Measurements from ENCODE around the gene FAM216B. TPM values are rescaled to one million over a fixed set of nuclear protein-coding genes. Genes with fewer than 3 reads are reported as not detected.

FAM216B gene
- total RNA-seq, 1 donor from 2014 or later: 0.99 TPM

DNA sequence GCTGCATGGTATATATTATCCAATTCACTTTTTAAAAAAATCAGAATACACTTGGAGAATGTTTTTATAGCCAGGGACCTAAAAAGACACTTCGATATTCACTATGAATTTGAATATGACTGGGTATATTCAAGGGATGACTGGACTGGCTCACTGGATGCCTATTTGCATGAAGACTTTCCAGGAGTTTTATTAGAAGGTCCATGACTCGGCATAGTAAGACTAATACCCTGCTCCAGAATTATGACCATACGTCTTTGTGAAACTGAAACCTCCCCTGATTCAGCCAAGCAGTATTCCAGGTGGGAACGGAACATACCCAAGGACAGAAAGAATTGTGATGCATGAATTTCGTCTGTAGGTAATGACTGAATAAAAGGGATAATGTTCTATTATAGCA lies 3.9 kb upstream of the FAM216B start:
- no peak overlapping the region for H3K27ac ChIP-seq (replicated peaks)
- intact Hi-C loops (cut with micrococcal nuclease): no loop called here
- peaks cover 16% of the 10 kb centered on the region for H3K4me1 ChIP-seq
- TF ChIP-seq, protein P1, sequence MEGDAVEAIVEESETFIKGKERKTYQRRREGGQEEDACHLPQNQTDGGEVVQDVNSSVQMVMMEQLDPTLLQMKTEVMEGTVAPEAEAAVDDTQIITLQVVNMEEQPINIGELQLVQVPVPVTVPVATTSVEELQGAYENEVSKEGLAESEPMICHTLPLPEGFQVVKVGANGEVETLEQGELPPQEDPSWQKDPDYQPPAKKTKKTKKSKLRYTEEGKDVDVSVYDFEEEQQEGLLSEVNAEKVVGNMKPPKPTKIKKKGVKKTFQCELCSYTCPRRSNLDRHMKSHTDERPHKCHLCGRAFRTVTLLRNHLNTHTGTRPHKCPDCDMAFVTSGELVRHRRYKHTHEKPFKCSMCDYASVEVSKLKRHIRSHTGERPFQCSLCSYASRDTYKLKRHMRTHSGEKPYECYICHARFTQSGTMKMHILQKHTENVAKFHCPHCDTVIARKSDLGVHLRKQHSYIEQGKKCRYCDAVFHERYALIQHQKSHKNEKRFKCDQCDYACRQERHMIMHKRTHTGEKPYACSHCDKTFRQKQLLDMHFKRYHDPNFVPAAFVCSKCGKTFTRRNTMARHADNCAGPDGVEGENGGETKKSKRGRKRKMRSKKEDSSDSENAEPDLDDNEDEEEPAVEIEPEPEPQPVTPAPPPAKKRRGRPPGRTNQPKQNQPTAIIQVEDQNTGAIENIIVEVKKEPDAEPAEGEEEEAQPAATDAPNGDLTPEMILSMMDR (IDR thresholded peaks at IDR 0.05; ENCODE audit: borderline replicate concordance): no peak
- H3K36me3 ChIP-seq: no peaks in the 10 kb centered on the region
- no peak for DNase-seq
- no peaks in the 10 kb centered on the region for H3K27me3 ChIP-seq (ENCODE audit: low read depth)
- no peak overlapping the region for H3K4me3 ChIP-seq
- H3K9me3 ChIP-seq (replicated peaks): peaks cover 17% of the 10 kb centered on the region

DNA sequence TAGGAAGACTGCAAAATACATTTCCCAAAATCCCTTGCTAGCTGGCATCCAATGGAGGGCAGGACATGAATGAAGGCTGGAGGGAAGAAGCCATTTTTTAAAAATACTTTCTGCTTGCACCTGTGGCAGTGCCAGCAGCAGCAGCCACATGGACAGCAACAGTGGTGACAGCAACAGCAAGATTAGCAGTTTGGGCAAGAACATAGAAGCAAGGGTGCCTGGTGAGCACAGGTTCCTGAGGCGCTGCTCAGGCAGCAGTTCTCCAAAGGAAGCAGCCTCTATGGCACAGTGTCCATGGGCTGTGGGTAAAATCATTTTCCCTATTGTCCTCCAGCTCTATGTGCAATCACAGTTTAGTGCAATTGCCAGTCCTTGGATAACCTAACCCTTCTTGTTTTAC lies 1.3 kb upstream of the FAM216B start:
- no peaks in the 10 kb centered on the region for H3K9me3 ChIP-seq (replicated peaks)
- intact Hi-C loops (cut with micrococcal nuclease): no loop called here
- TF ChIP-seq, protein P1 (IDR thresholded peaks at IDR 0.05; ENCODE audit: borderline replicate concordance): no peak
- H3K36me3 ChIP-seq: no peaks in the 10 kb centered on the region
- H3K4me1 ChIP-seq: peaks cover 16% of the 10 kb centered on the region
- H3K4me3 ChIP-seq: no peak overlapping the region
- H3K27ac ChIP-seq (replicated peaks): peak overlapping the region; percentile 50
- no peak for DNase-seq
- no peaks in the 10 kb centered on the region for H3K27me3 ChIP-seq (ENCODE audit: low read depth)

DNA sequence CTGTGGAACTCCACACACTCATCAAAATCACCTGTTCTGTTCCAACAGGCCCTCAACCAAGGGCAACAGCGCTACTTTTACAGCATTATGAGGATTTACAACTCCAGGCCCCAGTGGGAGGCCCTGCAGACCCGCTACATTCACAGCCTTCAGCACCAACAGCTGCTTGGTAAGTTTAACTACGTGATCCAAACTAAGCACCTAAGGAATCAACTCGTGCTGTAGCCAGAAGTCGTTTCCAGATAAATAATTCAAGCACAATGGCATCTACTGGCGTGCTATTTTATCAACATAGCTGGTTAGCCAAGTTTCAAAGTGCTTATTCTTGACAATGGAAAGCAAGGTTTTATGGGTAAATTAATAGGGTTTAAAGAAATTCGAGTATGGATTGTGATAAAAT lies 5.3 kb downstream of the FAM216B start:
- no peak overlapping the region for H3K4me3 ChIP-seq
- no peak for DNase-seq
- H3K27me3 ChIP-seq (ENCODE audit: low read depth): no peaks in the 10 kb centered on the region
- peak overlapping the region; percentile 62 for H3K27ac ChIP-seq (replicated peaks)
- intact Hi-C loops (cut with micrococcal nuclease): no loop called here
- H3K36me3 ChIP-seq: no peaks in the 10 kb centered on the region
- H3K4me1 ChIP-seq: peaks cover 15% of the 10 kb centered on the region
- TF ChIP-seq, protein P1 (IDR thresholded peaks at IDR 0.05; ENCODE audit: borderline replicate concordance): no peak
- H3K9me3 ChIP-seq (replicated peaks): no peaks in the 10 kb centered on the region

DNA sequence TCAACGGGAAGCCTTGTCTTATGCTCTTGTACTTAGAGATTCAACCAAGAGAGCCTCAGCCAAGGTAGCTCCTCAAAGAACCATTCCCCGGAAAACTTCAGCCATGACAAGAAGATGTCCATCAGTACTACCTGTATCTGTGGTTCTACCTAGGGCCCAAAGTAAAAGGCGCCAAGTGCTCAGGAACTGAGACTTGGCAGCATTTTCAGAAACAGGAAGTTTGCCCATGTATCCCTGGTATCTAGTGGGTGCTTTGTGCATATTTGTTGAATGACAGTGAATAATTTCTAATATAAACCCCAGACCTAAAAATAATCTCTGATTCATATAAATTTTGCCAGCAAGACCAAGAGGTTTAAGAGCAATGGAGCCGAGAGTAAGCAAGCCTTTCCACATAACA lies 7.2 kb downstream of the FAM216B start:
- Histone ChIP-seq H3K27ac (replicated peaks) (no peak overlapping the region), H3K36me3 (no peaks in the 10 kb centered on the region), H3K9me3 (replicated peaks) (no peaks in the 10 kb centered on the region), H3K27me3 (ENCODE audit: low read depth) (no peaks in the 10 kb centered on the region), H3K4me3 (no peak overlapping the region), H3K4me1 (peaks cover 15% of the 10 kb centered on the region)
- no peak for DNase-seq
- intact Hi-C loops (cut with micrococcal nuclease): no loop called here
- TF ChIP-seq, protein P1 (IDR thresholded peaks at IDR 0.05; ENCODE audit: borderline replicate concordance): no peak

DNA sequence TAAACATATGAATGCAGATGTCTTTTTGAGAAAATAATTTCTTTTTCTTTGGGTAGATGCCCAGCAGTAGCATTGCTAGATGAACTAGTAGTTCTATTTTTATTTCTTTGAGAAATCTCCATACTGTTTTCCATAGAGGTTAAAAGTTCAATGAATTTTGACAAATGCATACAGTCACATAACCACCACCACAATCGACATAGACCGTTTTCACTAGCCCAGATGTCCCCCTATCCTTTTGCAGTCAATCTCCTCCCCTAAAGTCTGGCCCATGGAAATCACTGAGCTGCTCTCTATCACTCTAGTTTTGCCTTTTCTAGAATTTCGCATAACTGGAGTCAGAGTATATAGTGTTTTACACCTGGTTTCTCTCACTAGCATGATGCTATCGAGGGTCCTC lies 10.8 kb downstream of the FAM216B start:
- no peaks in the 10 kb centered on the region for H3K27me3 ChIP-seq (ENCODE audit: low read depth)
- no peaks in the 10 kb centered on the region for H3K36me3 ChIP-seq
- intact Hi-C loops (cut with micrococcal nuclease): no loop called here
- TF ChIP-seq, protein P1 (IDR thresholded peaks at IDR 0.05; ENCODE audit: borderline replicate concordance): no peak
- no peaks in the 10 kb centered on the region for H3K9me3 ChIP-seq (replicated peaks)
- peaks cover 2% of the 10 kb centered on the region for H3K4me1 ChIP-seq
- no peak for DNase-seq
- no peak overlapping the region for H3K27ac ChIP-seq (replicated peaks)
- no peak overlapping the region for H3K4me3 ChIP-seq

All from left ventricle myocardium inferior (tissue), 1 donor.